Heart left ventricle (tissue), 16 donors: ENCODE data around the gene FADS6. TPM values are rescaled to one million over a fixed set of nuclear protein-coding genes. Genes with fewer than 3 reads are reported as not detected.

Experiments
- ATAC-seq, 4 donors: fragments of 200-7000 bp; cut with Tn5 transposase; one replicate each; pipeline ENCODE4 v1.9.1; 2020 to 2022; ENCODE audit warnings: moderate library complexity in 4 of 4, mild to moderate bottlenecking in 3 of 4, moderate number of reproducible peaks in 1 of 4
- DNase-seq, 5 donors: peaks; one replicate each; pipeline ENCODE4 v3.0.0-alpha.2; 2020
- H3K27ac ChIP-seq, 12 donors: fragments of 200-600 bp; sonication (generic) in 4 of 12; one replicate each; pipeline versions ENCODE4 v1.5.0 to v1.8.0; 2016 to 2022; ENCODE audit warnings: mild to moderate bottlenecking in 2 of 12
- H3K27me3 ChIP-seq, 9 donors: fragments of 200-600 bp; sonication (generic) in 2 of 9; one replicate each; pipeline versions ENCODE4 v1.5.1 to v1.8.0; 2016 to 2022; ENCODE audit warnings: mild to moderate bottlenecking in 3 of 9
- H3K36me3 ChIP-seq, 9 donors: fragments of 200-600 bp; sonication (generic) in 2 of 9; one replicate each; pipeline versions ENCODE4 v1.5.0 to v1.8.0; 2018 to 2022; ENCODE audit warnings: mild to moderate bottlenecking in 2 of 9
- H3K4me1 ChIP-seq, 12 donors: fragments of 200-600 bp; sonication (generic) in 4 of 12; one replicate each; pipeline versions ENCODE4 v1.5.0 to v1.8.0; 2016 to 2022; ENCODE audit warnings: mild to moderate bottlenecking in 3 of 12
- H3K4me3 ChIP-seq, 12 donors: fragments of 200-600 bp; sonication (generic) in 4 of 12; one replicate each; pipeline versions ENCODE4 v1.5.0 to v1.8.0; 2017 to 2022; ENCODE audit warnings: mild to moderate bottlenecking in 9 of 12, moderate library complexity in 4 of 12
- H3K9me3 ChIP-seq, 12 donors: fragments of 200-600 bp; sonication (generic) in 4 of 12; one replicate each; pipeline versions ENCODE4 v1.5.0 to v1.8.0; 2016 to 2022; ENCODE audit warnings: mild to moderate bottlenecking in 1 of 12
- POLR2A ChIP-seq, 2 donors: fragments of 450-650 bp; IDR thresholded peaks; one replicate each; pipeline ENCODE4 v1.6.1; 2017; ENCODE audit warnings: antibody characterized with exemption in 2 of 2, mild to moderate bottlenecking in 2 of 2, moderate library complexity in 2 of 2
- WGBS, 4 donors: extraction: QIAGEN DNeasy Blood & Tissue Kit in 2 of 4; methylation state at CpG; one replicate each; pipeline versions ENCODE4 v1.1.5 to v1.1.7; 2013 to 2018; 5-methylcytosine and 5-hydroxymethylcytosine counted together
- intact Hi-C, 10 donors: fragments of 100-400 bp; cut with DNase I; formaldehyde crosslinking; loops; one replicate each; pipeline versions ENCODE4 v1.11.1 to v1.14.2; 2022
- polyA plus RNA-seq, 2 donors: library from polyadenylated mRNA; stranded (reverse); fragments of 200-250 nt; gene quantifications; one replicate each; pipeline ENCODE4 v1.2.3, GENCODE V29; 2013
- total RNA-seq, 9 donors: library from RNA; depleted of rRNA in 2 of 9; stranded (reverse); fragments of >200 nt in 2 of 9; fragmentation: NEBNext Ultra II Directional in 3 of 9; extraction: Animal tissue kit (Norgen Biotek cat#: 25700) in 3 of 9; gene quantifications; one replicate each; pipeline versions ENCODE4 v1.1.0 to v1.2.4, GENCODE V29; 2016 to 2023
- TF ChIP-seq, protein P1 (sequence below), 12 donors: fragments of 200-600 bp; sonication (generic) in 4 of 12; IDR thresholded peaks; one replicate each; pipeline versions ENCODE4 v1.5.0 to v1.8.0; 2018 to 2022; ENCODE audit warnings: antibody characterized with exemption in 12 of 12, mild to moderate bottlenecking in 5 of 12
- donor health status: ischemic (EF 13 %, LVEDD 7.1; RV severe dilation, severe dysfunction).
- donor health status: healthy with polysubstance abuse.
- donor health status: DM: no; HTN: yes; CAD: no.
- donor health status: DM: no; HTN: no; CAD: no.
- donor health status: ischemic (EF 25% LVEDD 6.9; RV normal size, moderate dysfunction).
- donor health status: ischemic (EF 25% LVEDD 5.7; RV mildly dilated, moderate dysfunction).
- donor health status: healthy.
- donor health status: DM: yes; HTN: yes; CAD: no.
- donor health status: ischemic (EF 35%, LVEDD 5.7; RV mildly dilated, moderate dysfunction).
- donor health status: nonischemic (EF 11% LVEDD 7.7; RV severe dilation, severe dysfunction).
- donor health status: DM: yes; HTN: yes; CAD: no.
- donor health status: PGD.
- donor health status: ischemic (EF 29% LVEDD 5.4; RV normal size, mild dysfunction).
- donor health status: nonischemic (EF 23%, LVEDD 6.1; RV moderate dilation, normal function).

The FADS6 gene
- total and polyA plus RNA-seq, 11 donors, result not detected

- H3K4me1 ChIP-seq, result peaks cover 4 to 17% (median 8%) of the 10 kb centered on the region in 12 donors
- TF ChIP-seq, protein P1, sequence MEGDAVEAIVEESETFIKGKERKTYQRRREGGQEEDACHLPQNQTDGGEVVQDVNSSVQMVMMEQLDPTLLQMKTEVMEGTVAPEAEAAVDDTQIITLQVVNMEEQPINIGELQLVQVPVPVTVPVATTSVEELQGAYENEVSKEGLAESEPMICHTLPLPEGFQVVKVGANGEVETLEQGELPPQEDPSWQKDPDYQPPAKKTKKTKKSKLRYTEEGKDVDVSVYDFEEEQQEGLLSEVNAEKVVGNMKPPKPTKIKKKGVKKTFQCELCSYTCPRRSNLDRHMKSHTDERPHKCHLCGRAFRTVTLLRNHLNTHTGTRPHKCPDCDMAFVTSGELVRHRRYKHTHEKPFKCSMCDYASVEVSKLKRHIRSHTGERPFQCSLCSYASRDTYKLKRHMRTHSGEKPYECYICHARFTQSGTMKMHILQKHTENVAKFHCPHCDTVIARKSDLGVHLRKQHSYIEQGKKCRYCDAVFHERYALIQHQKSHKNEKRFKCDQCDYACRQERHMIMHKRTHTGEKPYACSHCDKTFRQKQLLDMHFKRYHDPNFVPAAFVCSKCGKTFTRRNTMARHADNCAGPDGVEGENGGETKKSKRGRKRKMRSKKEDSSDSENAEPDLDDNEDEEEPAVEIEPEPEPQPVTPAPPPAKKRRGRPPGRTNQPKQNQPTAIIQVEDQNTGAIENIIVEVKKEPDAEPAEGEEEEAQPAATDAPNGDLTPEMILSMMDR (IDR thresholded peaks at IDR 0.05), result no peak
- no peak for TF ChIP-seq POLR2A (IDR thresholded peaks at IDR 0.05)
- H3K4me3 ChIP-seq, result no peak overlapping the region
- no peak for DNase-seq
- H3K9me3 ChIP-seq, result no peaks in the 10 kb centered on the region
- WGBS, 4 donors, result 79 to 83% (median 81%) methylated on average over 16 to 19 of the region's 19 CpGs
- intact Hi-C loops, result loop anchor here in 6 of 10 donors (5.0 to 10.0 kb wide), 3 partner anchors 124 to 212 kb away; no protein-coding TSS in a partner anchor
- peaks cover 0 to 12% (median 4%) of the 10 kb centered on the region in 9 donors for H3K27me3 ChIP-seq
- no peak for ATAC-seq
- H3K27ac ChIP-seq, result no peak overlapping the region
- H3K36me3 ChIP-seq, result peaks cover 0 to 3% (median 0%) of the 10 kb centered on the region in 9 donors
Observed at GRCh38 chr17:74866198-74866835, 27.1 kb downstream of the FADS6 start.

- TF ChIP-seq, protein P1 (IDR thresholded peaks at IDR 0.05), result no peak
- no peak for TF ChIP-seq POLR2A (IDR thresholded peaks at IDR 0.05)
- Histone ChIP-seq H3K36me3 (peaks cover 0 to 3% (median 0%) of the 10 kb centered on the region in 9 donors), H3K4me1 (peaks cover 8 to 21% (median 12%) of the 10 kb centered on the region in 12 donors), H3K9me3 (no peaks in the 10 kb centered on the region), H3K27ac (no peak overlapping the region), H3K27me3 (peaks cover 5 to 18% (median 11%) of the 10 kb centered on the region in 9 donors), H3K4me3 (no peak overlapping the region)
- 79 to 83% (median 81%) methylated on average over 18 to 19 of the region's 19 CpGs for WGBS, 4 donors
- intact Hi-C loops, result loop anchor here (1.0 to 10.0 kb wide), 7 partner anchors 74 to 211 kb away; no protein-coding TSS in a partner anchor
- no peak for ATAC-seq
- no peak for DNase-seq
Observed at GRCh38 chr17:74865504-74866197, 27.8 kb downstream of the FADS6 start.

- Histone ChIP-seq H3K4me1 (peaks cover 8 to 29% (median 17%) of the 10 kb centered on the region in 12 donors), H3K27me3 (peaks cover 13 to 26% (median 18%) of the 10 kb centered on the region in 9 donors), H3K9me3 (no peaks in the 10 kb centered on the region), H3K36me3 (peaks cover 0 to 3% (median 0%) of the 10 kb centered on the region in 9 donors), H3K27ac (no peak overlapping the region), H3K4me3 (no peak overlapping the region)
- no peak for TF ChIP-seq POLR2A (IDR thresholded peaks at IDR 0.05)
- TF ChIP-seq, protein P1 (IDR thresholded peaks at IDR 0.05), result peak; percentile 90 to 98 (median 96)
- DNase-seq (peak; percentile 65 to 85 (median 75)), ATAC-seq (peak in 3 of 4 donors; percentile 54 to 77 (median 64))
- intact Hi-C loops, result loop anchor here (1.0 to 10.0 kb wide), 7 partner anchors 74 to 210 kb away; no protein-coding TSS in a partner anchor
- 22 to 25% (median 23%) methylated on average over 10 to 11 of the region's 11 CpGs for WGBS, 4 donors
Observed at GRCh38 chr17:74864866-74865395, 28.5 kb downstream of the FADS6 start.
